GM20431 (cell line): ENCODE measurements around the gene CENPQ.

Experiments used
- in situ Hi-C: fragments of 300-500 bp; cut with MseI, MboI; formaldehyde crosslinking; loops from one replicate; pipeline ENCODE4 v1.15.0; 2020; ENCODE audit warnings: low sequenced_read_pairs; ENCODE audit not compliant: unreplicated experiment

CENPQ gene

DNA sequence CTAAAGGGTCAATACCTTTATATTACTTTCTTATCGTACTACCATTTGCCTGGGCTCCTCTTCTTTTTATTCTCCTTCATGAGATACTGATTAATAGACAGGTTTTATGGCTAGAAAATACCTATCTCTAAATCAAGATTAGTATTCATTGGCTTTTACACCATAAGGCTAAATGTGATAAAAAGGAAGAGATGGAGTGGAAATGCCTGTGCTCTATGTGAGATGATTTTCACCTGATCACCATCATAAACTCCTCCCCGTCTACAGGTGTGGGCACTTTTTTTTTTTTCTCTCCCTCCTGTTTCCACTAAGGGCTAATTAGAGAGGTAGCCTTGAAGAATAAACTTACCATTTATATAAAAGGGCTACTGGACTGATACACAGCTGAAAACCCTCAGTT lies 36.5 kb downstream of the CENPQ start, which contains the start of gene GLYATL3:
GLYATL3 (plus strand) TSS at position 301 of the 400 bp plus-strand sequence. CDS start 12,068 bp downstream, outside the sequence.
- in situ Hi-C loops: no loop called here

DNA sequence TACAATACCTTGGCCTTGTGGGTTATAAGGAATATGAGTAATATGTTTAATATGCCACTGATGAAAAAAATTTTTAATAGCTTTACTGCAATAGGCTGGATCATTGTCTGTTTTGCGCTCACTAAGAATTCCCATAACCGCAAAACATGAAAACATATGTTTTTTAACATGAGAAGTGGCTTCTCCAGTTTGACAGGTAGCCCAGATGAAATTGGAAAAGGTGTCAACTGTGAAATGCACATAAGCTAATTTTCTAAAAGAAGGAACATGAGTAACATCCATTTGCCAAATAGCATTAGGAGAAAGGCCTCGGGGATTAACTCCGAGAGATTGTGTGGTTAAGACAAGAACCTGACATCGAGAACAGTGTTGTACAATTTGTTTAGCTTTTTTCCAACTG lies 41.5 kb downstream of the CENPQ start:
- in situ Hi-C loops: no loop called here

DNA sequence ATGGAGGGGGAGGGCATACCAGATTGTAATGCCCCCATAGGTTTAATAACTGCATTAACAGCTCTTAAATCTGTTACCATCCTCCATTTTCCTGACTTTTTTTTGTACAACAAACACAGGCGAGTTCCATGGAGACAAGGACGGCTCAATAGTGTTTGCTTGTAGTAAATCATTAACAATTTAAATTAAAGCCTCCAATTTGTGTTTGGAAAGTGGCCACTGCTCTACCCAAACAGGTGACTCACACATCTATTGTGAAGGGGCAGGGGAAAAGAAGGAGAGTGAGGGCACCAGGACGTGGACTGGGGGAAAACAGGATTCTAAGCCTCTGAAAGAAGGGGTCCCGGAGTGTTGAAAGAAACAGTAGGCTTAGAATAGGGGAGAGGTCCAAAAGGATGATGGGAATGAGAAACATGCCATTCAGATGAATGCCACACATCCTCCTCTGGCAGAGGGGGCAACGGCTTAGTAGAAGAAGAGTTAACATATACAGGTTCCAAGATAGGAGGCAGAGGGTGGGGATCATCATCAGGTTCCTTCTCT lies 43.5 kb downstream of the CENPQ start:
- in situ Hi-C loops: no loop called here

DNA sequence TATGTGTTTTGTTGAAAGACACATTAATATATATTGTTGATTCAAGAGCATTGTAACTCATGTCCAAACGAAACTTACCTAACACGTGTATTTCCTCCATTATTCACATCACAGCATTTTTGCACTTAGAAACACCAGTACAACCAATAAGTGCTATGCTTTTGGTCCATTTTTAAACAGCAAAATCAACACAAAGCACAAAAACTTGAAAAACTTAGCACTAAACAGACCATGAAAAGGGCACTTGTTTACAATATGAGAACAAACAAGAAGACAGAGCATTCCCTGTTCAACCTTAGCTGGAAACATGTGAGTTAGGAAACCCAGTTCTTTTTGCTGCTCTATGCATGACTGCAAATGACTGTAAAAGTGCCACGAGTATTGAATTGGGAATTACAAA lies 46.2 kb downstream of the CENPQ start:
- in situ Hi-C loops: no loop called here

DNA sequence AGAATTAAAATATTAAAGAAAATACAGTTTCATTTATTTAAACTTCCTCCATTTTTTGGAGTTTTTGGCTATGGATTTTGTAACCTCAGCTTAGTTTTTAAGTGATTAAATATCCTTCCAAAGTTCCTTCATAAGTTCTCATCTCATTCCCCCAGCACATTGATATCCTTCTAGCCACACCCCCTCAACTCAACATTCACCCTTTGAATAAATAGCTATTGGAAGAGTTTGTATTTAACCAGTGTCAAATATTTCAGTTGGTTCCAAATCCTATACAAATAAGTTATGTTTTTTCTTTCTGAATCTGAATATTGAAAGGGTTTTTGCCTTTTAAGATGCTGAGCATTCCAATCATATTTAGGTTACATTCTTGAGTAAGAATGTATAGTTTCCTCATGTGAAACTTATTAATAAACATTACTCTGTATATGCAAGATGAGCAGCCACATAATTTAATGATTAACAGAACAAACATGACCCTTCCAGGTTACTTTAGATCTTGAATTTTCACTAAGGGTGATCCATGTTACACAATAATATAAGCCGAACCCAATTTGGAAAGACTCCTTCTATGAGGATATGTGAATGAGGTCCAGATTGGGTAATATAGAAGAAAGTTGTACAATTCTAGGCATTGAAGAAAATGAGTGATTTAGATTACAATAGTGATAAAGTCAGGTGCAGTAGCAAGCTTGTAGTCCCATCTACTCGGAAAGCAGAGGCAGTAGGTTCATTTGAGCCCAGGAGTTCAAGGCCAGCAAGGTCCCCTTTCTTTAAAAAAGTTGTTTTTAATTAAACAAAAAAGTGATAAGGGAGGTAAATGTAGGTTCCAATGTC lies 50.2 kb downstream of the CENPQ start:
- in situ Hi-C loops: no loop called here

DNA sequence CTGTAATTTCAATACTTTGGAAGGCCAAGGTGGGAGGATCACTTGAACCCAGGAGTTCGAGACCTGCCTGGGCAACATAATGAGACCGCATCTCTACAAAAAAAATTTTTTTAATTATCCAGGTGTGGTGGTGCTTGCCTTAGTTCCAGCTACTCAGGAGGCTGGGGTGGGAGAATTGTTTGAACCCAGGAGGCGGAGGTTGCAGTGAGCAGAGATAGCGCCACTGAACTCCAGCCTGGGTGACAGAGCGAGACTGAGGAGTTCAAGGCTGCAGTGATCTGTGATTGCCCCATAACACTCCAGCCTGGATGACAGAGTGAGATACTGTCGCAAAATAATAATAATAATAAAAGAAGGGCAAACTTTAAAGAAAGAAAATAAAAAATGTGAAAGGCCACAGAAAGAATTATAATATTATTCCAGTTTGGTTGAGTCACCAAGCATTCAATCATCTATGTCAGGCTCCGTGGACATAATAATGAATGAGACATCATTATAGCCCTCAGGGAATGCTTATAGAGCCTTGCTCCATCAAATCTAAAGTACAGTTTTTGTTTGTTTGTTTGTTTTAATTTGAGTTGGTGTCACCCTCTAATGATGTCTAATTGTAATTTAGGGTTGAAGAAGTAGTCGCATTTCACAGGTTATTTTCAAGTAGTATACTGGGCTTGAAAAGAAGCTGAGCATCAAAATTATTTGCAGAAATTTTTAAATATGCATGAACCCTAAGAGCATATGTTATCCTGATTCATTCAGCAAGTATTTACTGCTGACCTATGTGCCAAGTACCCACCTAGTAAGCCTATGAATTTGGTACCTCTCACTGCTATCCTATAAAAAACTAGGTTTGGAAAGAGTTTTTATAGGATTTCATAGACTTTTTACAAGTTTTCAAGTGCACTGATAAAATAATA lies 51.7 kb downstream of the CENPQ start:
- in situ Hi-C loops: no loop called here

DNA sequence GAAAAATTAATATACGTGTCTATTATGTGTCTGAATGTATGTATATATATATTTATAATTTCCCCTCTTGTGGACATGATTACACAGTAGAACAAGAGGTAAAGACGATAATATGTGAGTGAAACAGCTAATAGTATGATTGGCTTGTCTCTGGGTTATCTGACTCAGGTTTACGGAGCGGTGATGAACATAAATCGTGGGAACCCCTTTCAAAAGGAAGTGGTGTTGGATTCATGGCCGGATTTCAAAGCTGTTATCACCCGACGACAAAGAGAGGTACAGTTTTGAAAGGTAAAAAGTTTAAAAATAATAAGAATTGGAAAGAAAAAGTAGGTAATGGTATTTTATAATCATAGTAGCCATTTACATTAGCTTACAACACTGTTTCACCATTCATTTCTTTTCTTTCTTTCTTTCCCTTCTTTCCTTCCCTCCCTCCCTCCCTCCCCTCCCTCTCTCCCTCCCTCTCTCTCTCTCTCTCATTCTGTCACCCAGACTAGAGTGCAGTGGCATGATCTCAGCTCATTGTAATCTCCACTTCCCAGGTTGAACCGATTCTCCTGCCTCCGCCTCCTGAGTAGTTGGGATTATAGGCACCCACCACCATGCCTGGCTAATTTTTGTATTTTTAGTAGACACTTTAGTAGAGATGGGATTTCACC lies 52.4 kb downstream of the CENPQ start:
- in situ Hi-C loops: no loop called here

DNA sequence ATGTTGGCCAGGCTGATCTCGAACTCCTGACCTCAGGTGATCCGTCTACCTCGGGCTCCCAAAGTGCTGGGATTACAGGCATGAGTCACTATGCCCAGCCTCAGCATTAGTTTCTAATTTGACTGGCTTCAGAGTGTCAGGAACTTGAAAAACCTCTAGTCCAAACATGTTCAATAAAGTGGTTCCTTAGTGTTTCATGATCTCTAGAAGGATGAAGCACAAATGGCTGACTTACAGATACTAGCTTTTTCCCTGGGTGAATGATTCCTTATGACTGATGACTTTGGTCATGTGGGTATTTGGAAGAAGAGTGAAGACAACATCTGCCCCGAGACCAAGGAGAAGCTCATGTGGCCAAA lies 53.0 kb downstream of the CENPQ start:
- in situ Hi-C loops: no loop called here

DNA sequence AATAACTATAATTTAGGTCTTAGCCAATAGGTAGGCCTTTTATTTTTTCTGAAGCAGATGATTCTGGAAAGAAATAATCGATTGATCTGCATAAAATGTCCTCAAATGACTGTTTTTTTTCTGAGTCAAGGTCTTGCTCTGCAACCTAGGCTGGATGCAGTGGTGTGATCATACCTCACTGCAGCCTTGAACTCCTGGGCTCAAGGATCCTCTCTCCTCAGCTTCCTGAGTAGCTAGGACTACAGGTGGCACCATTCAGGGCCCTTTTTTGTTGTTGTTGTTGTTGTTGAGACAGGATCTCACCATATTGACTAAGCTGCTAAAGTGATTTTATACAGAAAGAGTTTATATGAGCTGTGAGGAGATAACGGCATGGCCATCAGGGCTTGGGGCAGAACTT lies 54.7 kb downstream of the CENPQ start:
- in situ Hi-C loops: no loop called here

DNA sequence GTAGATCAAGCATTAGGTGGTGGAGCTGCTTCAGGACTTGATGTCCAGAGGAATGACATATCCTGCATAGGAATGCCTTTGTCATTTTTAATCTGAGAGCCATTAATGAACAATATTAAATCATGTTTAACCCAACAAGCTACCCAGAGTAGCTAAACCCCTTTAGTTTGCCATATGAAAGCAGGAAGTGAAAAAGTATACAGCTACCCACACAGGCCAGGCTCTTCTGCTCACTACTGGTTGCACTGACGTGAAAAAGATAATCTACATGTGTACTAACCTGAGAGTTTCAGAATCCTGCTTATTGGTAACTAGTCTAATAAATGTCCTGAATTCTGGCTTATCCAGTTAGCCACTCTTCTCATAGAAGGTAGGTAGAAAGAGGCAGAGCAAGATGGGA lies 56.5 kb downstream of the CENPQ start:
- in situ Hi-C loops: no loop called here

DNA sequence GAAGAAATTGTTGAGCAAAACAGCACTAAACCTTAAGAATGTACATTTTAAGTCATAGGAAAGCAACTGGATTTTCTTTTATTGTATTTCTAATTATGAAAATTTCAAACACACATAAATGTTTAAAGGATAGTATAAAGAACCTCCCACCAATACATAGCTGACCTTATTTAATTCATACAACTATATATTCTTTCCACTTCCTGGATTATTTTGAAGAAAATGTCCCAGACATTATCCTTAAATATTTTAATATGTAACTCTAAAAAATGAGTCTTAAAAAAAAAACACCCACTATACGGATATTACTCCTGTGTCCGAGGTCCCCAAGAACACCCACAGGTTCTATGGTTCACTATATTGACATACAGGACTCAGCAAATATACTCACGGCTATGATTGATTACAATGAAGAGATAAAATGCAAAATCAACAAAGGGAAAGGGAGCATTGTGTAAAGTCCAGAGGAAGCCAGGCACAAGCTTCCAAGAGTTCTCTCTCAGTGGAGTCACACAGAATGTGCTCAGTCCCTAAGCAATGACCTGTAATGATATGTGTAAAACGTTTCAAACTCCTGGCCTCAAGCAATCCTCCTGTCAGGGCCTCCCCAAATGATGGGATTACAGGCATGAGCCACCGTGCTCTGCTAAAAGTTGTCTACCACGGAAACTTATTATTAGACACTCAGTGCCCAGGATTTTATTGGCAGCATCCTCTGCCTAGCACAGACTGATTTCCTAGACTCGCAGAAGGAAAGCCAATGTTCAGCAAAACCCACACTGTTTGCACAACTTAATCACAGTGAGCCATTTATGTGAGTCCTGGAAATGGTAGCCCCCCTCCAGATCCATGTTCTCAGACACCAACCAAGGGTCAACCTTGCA lies 59.8 kb downstream of the CENPQ start:
- in situ Hi-C loops: no loop called here

DNA sequence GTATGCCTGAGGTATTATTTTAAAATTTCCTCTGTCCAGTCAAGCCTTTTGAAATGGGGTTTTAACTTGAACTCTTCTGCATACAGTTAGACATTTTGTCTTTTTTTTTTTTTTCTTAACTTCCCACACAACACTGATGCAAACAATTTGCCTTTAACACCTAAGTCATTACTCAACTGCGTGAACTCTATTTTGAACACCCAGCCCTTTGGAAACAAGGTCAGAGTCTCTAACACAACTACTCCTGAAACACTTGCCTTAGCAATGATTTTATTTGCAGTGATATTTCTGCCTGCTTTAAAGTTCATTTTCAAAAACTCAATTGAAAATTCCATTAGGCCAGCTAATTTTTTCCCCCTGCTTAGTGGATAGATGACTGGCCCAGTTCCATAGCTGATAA lies 60.7 kb downstream of the CENPQ start:
- in situ Hi-C loops: no loop called here

DNA sequence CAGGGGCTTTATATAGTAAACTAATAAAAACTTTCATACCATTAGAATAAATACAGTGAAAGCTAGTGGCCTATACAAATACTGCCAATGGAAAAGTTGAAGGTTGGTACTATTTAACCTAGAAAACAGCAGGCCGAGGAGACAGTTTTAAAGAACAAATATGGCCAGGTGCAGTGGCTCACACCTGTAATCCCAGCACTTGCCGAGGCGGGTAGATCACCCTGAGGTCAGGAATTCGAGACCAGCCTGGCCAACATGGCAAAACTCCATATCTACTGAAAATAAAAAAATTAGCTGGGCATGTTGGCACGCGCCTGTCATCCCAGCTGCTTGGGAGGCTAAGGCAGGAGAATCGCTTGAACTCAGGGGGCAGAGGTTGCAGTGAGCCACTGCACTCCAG lies 61.4 kb downstream of the CENPQ start:
- in situ Hi-C loops: no loop called here

DNA sequence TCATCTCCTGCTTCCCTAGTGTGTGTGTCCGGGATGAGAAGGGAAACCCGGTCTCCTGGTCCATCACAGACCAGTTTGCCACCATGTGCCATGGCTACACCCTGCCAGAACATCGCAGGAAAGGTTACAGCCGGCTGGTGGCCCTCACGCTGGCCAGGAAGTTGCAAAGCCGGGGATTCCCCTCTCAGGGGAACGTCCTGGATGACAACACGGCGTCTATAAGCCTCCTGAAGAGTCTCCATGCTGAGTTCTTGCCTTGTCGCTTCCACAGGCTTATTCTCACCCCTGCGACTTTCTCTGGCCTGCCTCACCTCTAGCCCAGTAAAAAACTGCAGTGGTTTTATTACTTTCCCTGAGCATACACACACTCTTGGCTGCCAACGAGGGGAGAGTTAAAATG lies 63.4 kb downstream of the CENPQ start:
- in situ Hi-C loops: no loop called here

DNA sequence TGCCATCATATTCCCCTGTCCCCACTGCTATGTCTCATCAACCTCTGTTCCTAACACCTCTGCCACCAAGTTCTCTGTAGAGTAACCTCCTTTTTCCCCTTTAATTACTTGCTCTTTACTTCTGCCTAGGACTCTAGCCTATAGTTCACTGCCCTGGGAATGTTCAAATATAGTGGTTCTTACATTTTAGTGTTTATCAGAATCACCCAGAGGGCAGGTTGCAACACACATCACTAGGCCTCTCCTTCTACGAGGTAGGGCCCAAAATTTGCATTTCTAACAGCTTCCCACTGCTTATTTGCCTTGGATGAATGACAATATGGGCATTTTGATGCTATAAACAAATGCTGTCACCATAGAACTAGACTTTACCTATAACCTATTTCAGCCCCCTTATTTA lies 64.2 kb downstream of the CENPQ start:
- in situ Hi-C loops: no loop called here

DNA sequence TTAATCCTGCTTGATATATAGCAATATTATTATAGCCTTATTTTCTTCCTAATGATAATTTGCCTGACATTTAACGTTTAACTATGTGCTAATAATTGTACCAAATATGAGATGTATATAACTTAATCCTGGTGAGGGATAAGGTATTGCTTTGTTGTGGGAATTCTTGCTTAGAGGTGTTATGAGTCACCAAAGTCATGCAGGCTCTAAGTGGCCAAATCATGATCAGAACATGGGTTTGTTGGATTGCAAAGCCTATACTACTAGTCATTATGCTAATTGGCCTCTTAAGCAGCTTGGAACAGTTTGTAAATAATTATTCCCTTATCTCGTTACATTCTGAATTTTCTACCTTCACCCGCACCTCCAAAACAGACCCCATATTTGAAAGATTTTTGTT lies 65.4 kb downstream of the CENPQ start:
- in situ Hi-C loops: no loop called here

DNA sequence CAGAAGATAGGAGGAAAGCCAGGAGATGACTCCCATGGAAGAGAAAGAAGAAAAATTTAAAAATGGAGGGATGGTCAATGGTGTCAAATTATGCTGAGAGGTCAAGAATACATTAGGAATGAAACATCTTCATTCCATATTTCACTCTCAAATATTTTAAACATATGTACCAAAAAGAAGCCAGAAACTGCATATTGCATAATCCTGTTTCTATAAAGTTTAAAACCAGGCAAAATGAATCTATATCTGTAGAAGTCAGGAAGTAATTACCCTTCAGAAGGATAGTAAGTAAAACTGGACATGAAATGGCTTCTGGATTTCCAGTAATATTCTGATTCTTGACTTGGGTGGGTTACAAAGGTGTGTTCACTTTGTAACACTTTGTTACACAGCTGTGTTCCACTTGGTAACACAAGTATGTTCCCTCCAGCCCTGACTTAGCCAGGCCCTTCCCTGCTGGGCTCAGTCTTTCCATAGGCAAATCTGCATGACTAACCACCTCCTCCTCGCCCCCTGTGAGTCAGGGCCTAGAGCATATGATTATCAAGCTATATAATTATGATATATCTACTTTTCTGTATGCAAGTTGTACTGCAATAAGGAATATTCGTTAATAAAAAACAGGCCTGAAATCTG lies 67.1 kb downstream of the CENPQ start:
- in situ Hi-C loops: loop anchor here (10.0 kb wide), 1 partner anchor 75 kb away; no protein-coding TSS in a partner anchor

DNA sequence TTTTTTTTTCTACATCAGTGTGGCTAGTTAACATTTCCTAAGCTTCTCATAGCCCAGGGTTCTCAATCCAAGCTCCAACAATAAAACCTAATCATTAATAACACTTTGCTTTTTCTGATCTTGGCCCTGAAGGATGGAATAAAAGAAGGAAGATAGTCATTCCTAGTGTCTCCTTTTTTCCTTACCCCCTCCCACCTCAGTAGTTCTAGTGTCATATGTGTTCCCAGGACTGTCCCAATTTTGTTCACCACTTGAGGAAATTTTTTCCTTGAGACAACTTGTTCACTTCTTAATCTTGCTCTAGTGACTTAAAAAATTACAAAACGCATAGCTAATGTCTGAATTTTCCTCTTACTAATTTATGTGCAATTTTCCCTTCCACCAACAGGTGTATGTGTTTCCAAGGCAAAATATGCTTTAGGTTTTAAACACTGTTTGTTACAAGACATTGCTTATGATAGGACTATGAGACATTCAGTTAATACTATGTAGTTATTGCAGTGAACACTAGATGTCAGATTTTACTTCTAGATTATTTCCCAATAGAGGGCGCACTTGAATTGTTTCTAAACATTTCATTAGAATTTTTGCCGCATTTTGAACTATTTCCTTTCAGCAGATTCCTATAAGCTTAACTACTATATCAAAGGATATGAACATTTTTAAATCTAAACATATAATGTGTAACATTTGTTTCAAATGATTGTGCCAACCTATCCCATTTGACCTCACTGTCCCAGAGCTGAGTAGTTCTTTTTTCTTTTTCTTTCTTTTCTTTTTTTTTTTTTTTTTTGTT lies 68.8 kb downstream of the CENPQ start:
- in situ Hi-C loops: loop anchor here (10.0 kb wide), 1 partner anchor 73 kb away; no protein-coding TSS in a partner anchor
